Stimulated activated naive CD8-positive, alpha-beta T cell treated with anti-CD3 and anti-CD28 coated beads, Interleukin-15, Interleukin-2, amounts not matched to agents 100 U/mL and 50 U/mL, for 24 hours (primary cell): Measurements from ENCODE around the gene CC2D1B.

Source experiments
- ATAC-seq: fragments of 150-1000 bp; cut with Tn5 transposase; one replicate; pipeline ENCODE4 v1.10.0; 2021
- DNase-seq: peaks from one replicate; pipeline ENCODE4 v3.0.0; 2021

The CC2D1B gene

DNA sequence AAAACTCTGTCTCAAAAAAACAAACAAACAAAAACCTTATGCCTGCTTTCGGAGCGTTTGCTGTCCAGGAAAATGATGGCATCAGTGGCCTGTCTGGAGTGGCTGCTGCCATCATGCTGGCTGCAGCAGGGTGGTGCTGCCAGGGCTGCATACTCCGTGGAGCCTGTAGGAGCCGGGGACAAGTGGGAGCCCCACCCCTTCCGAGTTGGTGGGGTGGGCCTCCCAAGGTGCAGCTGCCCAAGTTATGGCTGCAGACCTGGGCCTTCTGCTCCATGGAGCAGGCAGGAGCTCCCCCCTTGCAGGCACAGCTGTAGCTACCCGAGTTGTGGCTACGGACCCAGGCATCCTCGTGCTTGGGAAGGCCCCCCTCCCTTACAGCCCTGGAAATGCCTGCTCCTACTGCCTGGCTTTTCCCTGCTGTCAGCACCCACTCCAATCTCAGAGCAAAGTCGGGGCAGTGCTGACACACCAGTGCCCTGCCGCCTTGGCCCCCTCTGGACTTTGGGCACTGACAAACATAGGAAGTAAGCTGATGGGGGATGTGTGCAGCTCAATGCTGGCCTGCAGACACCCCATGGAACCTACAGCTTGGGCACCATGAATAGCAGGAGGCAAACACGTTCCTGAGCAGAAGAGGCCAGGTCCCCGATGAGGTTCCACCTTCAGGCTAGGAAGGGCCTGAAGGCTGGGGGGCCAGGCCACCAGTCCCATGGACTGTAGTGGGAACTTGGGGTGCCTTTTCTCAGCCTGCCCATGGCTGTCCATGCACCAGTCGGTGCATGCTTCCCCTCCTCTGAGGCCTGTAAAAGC, 60.4 kb downstream of the CC2D1B start:
- ATAC-seq (no peak), DNase-seq (no peak)
